Measurements from ENCODE around the gene ID2.

ID2 gene

GRCh38 chr2:8732601-8733000 is 50.7 kb downstream of the ID2 start:
- no peaks in the 10 kb centered on the region for H3K9me3 ChIP-seq
- H3K4me3 ChIP-seq (ENCODE audit: low read depth in 1 of 2, low read length in 1 of 2) = no peak overlapping the region
- H3K36me3 ChIP-seq = peaks cover 100% of the 10 kb centered on the region
- no peaks in the 10 kb centered on the region for H3K4me1 ChIP-seq (ENCODE audit: control insufficient read depth in 1 of 2, insufficient read depth in 1 of 2, low read depth in 1 of 2, low read length in 1 of 2)
- H3K27me3 ChIP-seq = no peaks in the 10 kb centered on the region
- no peak for TF ChIP-seq CTCF (IDR thresholded peaks at IDR 0.05)
- no peak overlapping the region for H3K27ac ChIP-seq
